GM04504 (cell line): Measurements from ENCODE around the gene CREB3L2.

Experiments
- DNase-seq: peaks from one replicate; pipeline ENCODE4 v3.0.0-alpha.2; 2012; ENCODE audit warnings: low read depth

The CREB3L2 gene

DNA sequence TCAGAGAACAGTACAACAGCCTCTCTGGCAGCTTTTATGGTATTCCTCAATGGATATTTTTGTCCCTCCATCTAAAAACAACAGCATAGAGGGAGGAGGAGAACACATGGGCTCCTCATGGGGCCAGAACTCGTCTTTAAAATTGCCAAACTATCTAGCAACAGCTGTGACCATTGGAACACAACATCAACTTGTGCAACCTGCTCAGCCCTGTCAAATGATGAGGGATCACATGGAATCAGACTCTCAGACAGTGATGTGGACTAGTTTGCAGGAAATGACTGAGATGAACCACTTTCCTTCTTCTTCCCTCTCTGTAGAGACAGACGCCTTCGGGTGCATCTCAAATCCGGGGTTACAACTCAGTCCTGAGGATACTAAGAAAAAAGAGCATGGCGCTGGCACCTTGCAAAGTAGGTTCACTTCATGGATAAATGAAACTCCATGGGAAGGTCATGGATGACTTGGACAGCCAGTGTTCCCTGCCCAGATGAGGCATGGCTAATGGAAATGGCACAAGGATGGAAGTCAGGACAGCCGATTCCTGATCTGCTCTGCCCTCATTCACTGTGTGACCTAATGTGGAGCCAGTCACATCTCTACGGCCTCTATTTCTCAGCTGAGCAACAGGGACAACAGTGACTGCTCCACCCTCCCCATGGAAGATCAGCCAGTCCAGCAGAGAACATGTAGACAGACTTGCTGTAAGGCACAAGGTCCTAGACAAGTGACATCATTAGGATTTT, 130.5 kb downstream of the CREB3L2 start:
- peak; percentile 69 for DNase-seq

DNA sequence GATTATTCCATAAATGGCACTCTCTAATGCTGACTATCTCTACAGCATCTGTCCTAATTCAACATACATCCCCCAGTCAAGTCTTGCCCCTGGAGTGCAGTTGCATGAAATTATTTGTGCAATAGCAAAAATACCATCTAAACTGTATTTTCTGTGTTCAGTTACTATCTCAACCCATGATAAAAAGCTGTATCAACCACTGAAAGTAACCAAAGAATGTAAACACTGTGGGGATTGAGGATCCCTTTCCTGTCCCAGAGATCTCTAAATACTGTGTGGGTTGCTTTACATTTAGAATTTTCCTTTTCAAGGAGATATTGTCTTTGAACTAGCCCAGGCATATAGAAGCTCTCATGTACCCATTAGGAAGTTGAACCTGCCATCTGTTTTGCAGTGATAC, 131.2 kb downstream of the CREB3L2 start:
- no peak for DNase-seq

- DNase-seq: no peak
Observed at GRCh38 chr7:137870078-137870477, 131.8 kb downstream of the CREB3L2 start.

DNA sequence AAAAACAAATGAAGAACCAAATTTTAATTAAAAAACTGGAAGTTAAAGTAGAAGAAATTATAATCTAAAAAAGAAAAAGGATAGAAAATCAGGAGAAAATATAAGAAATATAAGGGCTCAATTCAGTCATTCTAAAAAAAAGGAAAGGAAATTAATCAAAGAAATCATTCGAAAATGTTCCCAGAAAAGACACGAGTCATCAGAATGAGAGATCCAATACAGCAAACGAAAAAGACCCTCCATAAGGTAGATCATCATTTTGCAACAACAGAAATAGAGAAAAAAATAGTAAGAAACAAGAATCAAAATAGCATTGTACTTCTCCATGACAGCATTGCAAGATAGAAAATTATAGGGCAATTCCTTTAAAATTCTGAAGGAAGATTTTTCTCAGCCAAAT, 132.6 kb downstream of the CREB3L2 start:
- DNase-seq: no peak

DNA sequence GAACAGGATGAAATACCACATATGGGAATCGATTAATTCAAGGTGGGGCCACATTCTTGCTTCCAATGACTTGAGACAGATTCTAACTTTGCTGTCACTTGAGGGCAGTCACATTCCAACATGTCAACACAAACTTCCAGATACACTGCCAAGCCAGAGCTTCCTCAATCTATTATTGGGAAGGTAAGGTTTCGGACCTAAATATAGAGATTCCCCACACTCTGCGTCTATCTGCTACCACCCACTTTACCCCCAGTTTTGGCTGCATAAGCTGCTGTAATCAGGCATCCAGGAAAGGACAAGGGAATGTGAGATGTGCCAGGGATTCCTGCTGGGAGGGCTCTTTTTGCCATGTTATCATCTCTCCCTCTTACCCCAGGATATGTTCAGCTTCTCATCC, 134.6 kb downstream of the CREB3L2 start:
- DNase-seq: no peak

DNA sequence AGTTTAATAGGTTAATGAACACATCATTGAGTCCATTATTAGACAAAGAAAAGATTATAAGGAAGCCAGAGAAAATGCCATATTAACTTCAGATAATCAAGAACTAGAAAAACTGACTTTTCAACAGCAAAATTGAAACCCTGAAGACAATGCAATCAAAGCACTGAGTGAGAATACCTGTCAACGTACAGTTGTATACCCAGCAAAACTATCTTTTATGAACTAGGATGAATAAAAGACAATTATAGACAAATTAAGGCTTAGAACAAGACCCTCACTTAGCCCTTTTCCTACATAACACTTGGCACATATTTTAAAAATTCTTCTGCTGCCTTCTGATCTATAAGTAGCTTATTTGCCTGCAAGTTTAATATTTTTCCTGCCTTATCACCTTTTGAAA, 136.1 kb downstream of the CREB3L2 start:
- DNase-seq: no peak

DNA sequence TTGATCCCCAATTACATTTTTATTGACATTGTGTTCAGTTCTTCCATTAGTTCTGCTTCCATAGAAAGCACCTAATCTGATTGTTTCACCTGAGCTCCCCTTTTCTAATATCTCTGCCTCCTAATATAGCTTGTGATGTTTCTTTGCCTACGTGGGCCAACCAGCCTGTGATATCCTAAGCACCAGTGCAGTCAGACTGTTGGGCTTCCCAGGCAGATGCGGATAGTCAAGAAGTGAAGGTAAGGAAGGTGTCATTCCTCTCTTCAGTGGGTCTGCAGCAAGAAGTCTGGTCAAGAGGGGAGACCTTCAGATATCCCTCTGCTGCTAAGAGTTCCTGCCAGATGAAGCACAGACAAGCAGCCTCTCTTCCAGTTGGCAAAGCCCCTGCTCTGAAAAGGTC, 138.9 kb downstream of the CREB3L2 start:
- DNase-seq: no peak

- no peak for DNase-seq
Observed at GRCh38 chr7:137862358-137862757, 139.5 kb downstream of the CREB3L2 start.

DNA sequence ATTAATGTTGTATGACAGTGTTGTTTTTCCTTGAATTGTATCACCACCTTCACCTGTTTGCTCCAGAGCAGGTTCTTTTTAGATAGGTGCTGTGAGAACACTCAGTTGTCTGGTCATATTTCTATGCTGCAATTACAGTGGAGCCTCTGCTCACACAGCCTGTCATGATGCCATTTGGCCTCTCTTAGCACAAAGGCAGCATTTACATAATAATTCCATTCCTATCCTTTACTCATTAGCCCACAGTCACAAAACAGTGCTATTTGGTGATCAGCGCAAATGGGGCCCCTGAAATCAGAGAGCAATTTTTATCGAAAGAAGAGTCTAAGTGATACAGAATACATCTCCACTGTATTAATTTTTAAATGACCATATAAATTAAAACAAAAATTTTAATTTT, 141.3 kb downstream of the CREB3L2 start:
- no peak for DNase-seq

GRCh38 chr7:137853053-137853452, 148.8 kb downstream of the CREB3L2 start:
- DNase-seq: no peak

GRCh38 chr7:137852108-137852507, 149.8 kb downstream of the CREB3L2 start:
- DNase-seq: no peak

GRCh38 chr7:137850972-137851945, 150.6 kb downstream of the CREB3L2 start:
- no peak for DNase-seq

- no peak for DNase-seq
Observed at GRCh38 chr7:137850571-137850970, 151.3 kb downstream of the CREB3L2 start.

GRCh38 chr7:137848095-137848494, 153.8 kb downstream of the CREB3L2 start:
- no peak for DNase-seq

DNA sequence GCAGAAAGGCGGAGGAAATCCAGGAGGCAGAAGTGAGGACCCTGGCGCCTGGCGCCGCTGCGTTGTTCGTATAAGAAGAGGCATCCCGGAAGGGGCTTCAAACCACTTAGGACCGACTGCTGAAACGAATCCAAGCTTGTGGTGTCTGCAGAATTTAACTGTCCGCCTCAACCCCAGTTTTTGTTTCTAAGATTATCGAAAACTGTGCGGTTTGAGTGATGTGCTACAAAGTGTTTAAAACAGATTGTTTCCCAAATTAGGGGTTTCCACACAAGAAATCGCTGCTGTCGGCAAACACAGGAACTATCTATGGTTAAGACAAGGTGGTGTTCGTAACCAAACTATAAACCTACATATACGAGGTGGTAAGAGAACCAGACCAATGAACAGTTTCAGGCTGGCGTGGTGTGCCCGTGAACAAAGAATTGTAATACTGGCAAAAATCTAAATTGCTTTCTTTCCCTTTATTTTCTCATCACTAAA, 154.3 kb downstream of the CREB3L2 start:
- DNase-seq: no peak

- DNase-seq: no peak
Observed at GRCh38 chr7:137846827-137847567, 154.9 kb downstream of the CREB3L2 start, which contains the start of gene DGKI. Gene DGKI, minus strand, starts transcription at chr7:137846974.

- no peak for DNase-seq
Observed at GRCh38 chr7:137846549-137846826, 155.4 kb downstream of the CREB3L2 start.

- DNase-seq: no peak
Observed at GRCh38 chr7:137844677-137845425, 157.0 kb downstream of the CREB3L2 start.

- no peak for DNase-seq
Observed at GRCh38 chr7:137839903-137840779, 161.7 kb downstream of the CREB3L2 start.

DNA sequence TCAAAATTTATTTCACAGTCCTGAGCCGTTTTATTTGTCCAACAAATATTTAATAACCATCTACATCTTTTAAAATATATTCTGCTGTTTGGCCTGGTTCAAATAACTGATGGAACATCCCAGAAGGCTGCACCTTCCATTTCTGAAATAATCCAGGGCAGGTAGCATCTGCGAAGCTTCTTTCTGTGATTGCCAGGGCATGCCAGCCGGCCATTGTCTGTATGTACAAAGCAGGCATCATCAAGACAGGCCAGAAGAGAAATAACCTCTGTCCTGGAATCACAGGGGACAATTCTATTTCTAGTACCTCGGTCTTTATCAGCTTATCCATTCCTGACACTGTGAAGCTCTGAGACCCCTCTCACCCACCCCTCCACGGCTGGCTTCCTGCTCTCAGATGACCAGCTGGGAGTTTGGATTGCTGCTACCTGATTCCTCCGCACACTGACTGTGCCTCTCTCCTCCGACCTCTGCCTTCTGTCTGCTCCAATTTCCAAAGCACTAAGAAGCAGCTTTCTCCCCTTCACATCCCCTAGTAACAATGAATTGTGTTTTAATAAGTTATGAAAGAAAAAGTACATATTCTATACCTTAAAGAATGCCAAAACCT, 163.1 kb downstream of the CREB3L2 start:
- no peak for DNase-seq
